Neural cell (in vitro differentiated cells): Measurements from ENCODE around the gene PTPRF. TPM values are rescaled to one million over a fixed set of nuclear protein-coding genes. Genes with fewer than 3 reads are reported as not detected.

ENCODE experiments used
- H2AFZ ChIP-seq: fragments of 200-600, 300-800 bp; sonication (generic), shearing (Covaris generic); 2 replicates; pipeline ENCODE4 v1.6.0; 2014; ENCODE audit warnings: low read depth, mild to moderate bottlenecking, antibody characterized with exemption, low read length, moderate library complexity
- H3F3A ChIP-seq: fragments of 200-600 bp; shearing (Covaris generic); 2 replicates; pipeline ENCODE4 v1.6.1; 2016; ENCODE audit warnings: mild to moderate bottlenecking, moderate library complexity, mixed read lengths, antibody characterized with exemption, low read length; ENCODE audit not compliant: insufficient read depth, poor library complexity, severe bottlenecking
- H3K27ac ChIP-seq: fragments of 200-600, 300-800 bp; sonication (generic), shearing (Covaris generic); 2 replicates; pipeline ENCODE4 v1.5.1; 2014; ENCODE audit warnings: mild to moderate bottlenecking, low read length, moderate library complexity
- H3K27me3 ChIP-seq: fragments of 300-800, 200-600 bp; sonication (generic), shearing (Covaris generic); 2 replicates; pipeline ENCODE4 v1.6.0; 2014; ENCODE audit warnings: mild to moderate bottlenecking, low read depth, low read length, moderate library complexity; ENCODE audit not compliant: insufficient read depth
- H3K36me3 ChIP-seq: fragments of 300-800, 200-600 bp; sonication (generic), shearing (Covaris generic); 2 replicates; pipeline ENCODE4 v1.5.1; 2014; ENCODE audit warnings: mild to moderate bottlenecking, antibody characterized with exemption, low read length, moderate library complexity; ENCODE audit not compliant: insufficient read depth
- H3K4me2 ChIP-seq: fragments of 300-800, 200-600 bp; sonication (generic), shearing (Covaris generic); 2 replicates; pipeline ENCODE4 v1.6.0; 2014; ENCODE audit warnings: mild to moderate bottlenecking, low read length
- H3K4me3 ChIP-seq: fragments of 300-800, 200-600 bp; sonication (generic), shearing (Covaris generic); 2 replicates; pipeline ENCODE4 v1.5.1; 2014; ENCODE audit warnings: mild to moderate bottlenecking, low read length, moderate library complexity
- H3K79me2 ChIP-seq: fragments of 200-600 bp; shearing (Covaris generic); replicated peaks from 2 replicates; pipeline ENCODE4 v1.6.0; 2014; ENCODE audit warnings: mild to moderate bottlenecking, low read length, moderate library complexity; ENCODE audit not compliant: insufficient read depth
- H3K9ac ChIP-seq: fragments of 300-800, 200-600 bp; sonication (generic), shearing (Covaris generic); 2 replicates; pipeline ENCODE4 v1.6.1; 2016; ENCODE audit warnings: mild to moderate bottlenecking, low read length, mixed read lengths
- H3K9me2 ChIP-seq: fragments of 200-600 bp; shearing (Covaris generic); 2 replicates; pipeline ENCODE4 v1.6.1; 2016; ENCODE audit warnings: mild to moderate bottlenecking, low read length, mixed read lengths; ENCODE audit not compliant: insufficient read depth
- H3K9me3 ChIP-seq: fragments of 200-600, 300-800 bp; sonication (generic), shearing (Covaris generic); 2 replicates; pipeline ENCODE4 v1.6.1; 2016; ENCODE audit warnings: mild to moderate bottlenecking, mixed run types, low read length, moderate library complexity, mixed read lengths
- H4K20me1 ChIP-seq: fragments of 200-600 bp; shearing (Covaris generic); 2 replicates; pipeline ENCODE4 v1.6.1; 2016; ENCODE audit warnings: mild to moderate bottlenecking, mixed run types; ENCODE audit not compliant: insufficient read depth
- CTCF ChIP-seq: fragments of 450-650 bp; IDR thresholded peaks from 2 replicates; pipeline ENCODE4 v1.5.1; 2014; ENCODE audit warnings: antibody characterized with exemption, mild to moderate bottlenecking, moderate library complexity; ENCODE audit not compliant: poor library complexity, severe bottlenecking
- EP300 ChIP-seq: fragments of 450-650 bp; conservative IDR thresholded peaks from 2 replicates; pipeline ENCODE4 v1.6.1; 2014; ENCODE audit warnings: antibody characterized with exemption, mild to moderate bottlenecking, moderate library complexity; ENCODE audit not compliant: poor library complexity, severe bottlenecking
- EZH2 ChIP-seq: fragments of 200-600, 300-800 bp; shearing (Covaris generic), sonication (generic); IDR thresholded peaks from 2 replicates; pipeline ENCODE4 v1.6.1; 2014; ENCODE audit warnings: antibody characterized with exemption, low read length, borderline replicate concordance, mild to moderate bottlenecking; ENCODE audit not compliant: insufficient read depth, poor library complexity, severe bottlenecking
- MXI1 ChIP-seq: fragments of 450-650 bp; conservative IDR thresholded peaks from 2 replicates; pipeline ENCODE4 v1.6.1; 2014; ENCODE audit warnings: antibody characterized with exemption, mild to moderate bottlenecking; ENCODE audit not compliant: poor library complexity, severe bottlenecking
- POLR2AphosphoS5 ChIP-seq: IDR thresholded peaks from 2 replicates; pipeline ENCODE4 v1.6.1; 2012
- RAD21 ChIP-seq: fragments of 450-650 bp; conservative IDR thresholded peaks from 2 replicates; pipeline ENCODE4 v1.6.1; 2014; ENCODE audit warnings: antibody characterized with exemption, mild to moderate bottlenecking, moderate library complexity
- SMC3 ChIP-seq: fragments of 450-650 bp; conservative IDR thresholded peaks from 2 replicates; pipeline ENCODE4 v1.6.1; 2014; ENCODE audit warnings: antibody characterized with exemption, mild to moderate bottlenecking, moderate library complexity; ENCODE audit not compliant: poor library complexity
- TAF1 ChIP-seq: IDR thresholded peaks from 2 replicates; pipeline ENCODE4 v1.6.1; 2012; ENCODE audit warnings: low read depth
- polyA plus RNA-seq: library from polyadenylated mRNA; depleted of rRNA; stranded (reverse); fragments of >200 nt; gene quantifications from 2 replicates; pipeline ENCODE4 v1.2.3, GENCODE V29; 2014
- TF ChIP-seq, protein P1 (sequence below): IDR thresholded peaks from 2 replicates; pipeline ENCODE4 v1.6.1; 2012; ENCODE audit warnings: borderline replicate concordance

The PTPRF gene
- polyA plus RNA-seq, 1 donor from 2014 or later: 66.6 TPM

GRCh38 chr1:43534256-43534655, 3.6 kb downstream of the PTPRF start:
- H3K27ac ChIP-seq: no peak overlapping the region
- H3K4me2 ChIP-seq: no peak overlapping the region
- TF ChIP-seq EZH2: no peak
- no peak for TF ChIP-seq SMC3
- TF ChIP-seq POLR2AphosphoS5: no peak
- TF ChIP-seq TAF1: no peak
- no peak for TF ChIP-seq EP300
- no peak for TF ChIP-seq RAD21
- TF ChIP-seq CTCF: no peak
- TF ChIP-seq, protein P1, sequence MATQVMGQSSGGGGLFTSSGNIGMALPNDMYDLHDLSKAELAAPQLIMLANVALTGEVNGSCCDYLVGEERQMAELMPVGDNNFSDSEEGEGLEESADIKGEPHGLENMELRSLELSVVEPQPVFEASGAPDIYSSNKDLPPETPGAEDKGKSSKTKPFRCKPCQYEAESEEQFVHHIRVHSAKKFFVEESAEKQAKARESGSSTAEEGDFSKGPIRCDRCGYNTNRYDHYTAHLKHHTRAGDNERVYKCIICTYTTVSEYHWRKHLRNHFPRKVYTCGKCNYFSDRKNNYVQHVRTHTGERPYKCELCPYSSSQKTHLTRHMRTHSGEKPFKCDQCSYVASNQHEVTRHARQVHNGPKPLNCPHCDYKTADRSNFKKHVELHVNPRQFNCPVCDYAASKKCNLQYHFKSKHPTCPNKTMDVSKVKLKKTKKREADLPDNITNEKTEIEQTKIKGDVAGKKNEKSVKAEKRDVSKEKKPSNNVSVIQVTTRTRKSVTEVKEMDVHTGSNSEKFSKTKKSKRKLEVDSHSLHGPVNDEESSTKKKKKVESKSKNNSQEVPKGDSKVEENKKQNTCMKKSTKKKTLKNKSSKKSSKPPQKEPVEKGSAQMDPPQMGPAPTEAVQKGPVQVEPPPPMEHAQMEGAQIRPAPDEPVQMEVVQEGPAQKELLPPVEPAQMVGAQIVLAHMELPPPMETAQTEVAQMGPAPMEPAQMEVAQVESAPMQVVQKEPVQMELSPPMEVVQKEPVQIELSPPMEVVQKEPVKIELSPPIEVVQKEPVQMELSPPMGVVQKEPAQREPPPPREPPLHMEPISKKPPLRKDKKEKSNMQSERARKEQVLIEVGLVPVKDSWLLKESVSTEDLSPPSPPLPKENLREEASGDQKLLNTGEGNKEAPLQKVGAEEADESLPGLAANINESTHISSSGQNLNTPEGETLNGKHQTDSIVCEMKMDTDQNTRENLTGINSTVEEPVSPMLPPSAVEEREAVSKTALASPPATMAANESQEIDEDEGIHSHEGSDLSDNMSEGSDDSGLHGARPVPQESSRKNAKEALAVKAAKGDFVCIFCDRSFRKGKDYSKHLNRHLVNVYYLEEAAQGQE: no peak
- no peak for TF ChIP-seq MXI1
- H3K27me3 ChIP-seq: no peaks in the 10 kb centered on the region
- H3K9me2 ChIP-seq: no peaks in the 10 kb centered on the region
- H3K4me3 ChIP-seq: no peak overlapping the region
- H3F3A ChIP-seq: no peaks in the 10 kb centered on the region
- H3K9me3 ChIP-seq: no peaks in the 10 kb centered on the region
- no peak overlapping the region for H2AFZ ChIP-seq
- H3K79me2 ChIP-seq: peaks cover 37% of the 10 kb centered on the region
- H3K9ac ChIP-seq: no peak overlapping the region
- H4K20me1 ChIP-seq: peaks cover 14% of the 10 kb centered on the region
- H3K36me3 ChIP-seq: peaks cover 6% of the 10 kb centered on the region

- Histone ChIP-seq H3K27ac (no peak overlapping the region), H3K4me3 (no peak overlapping the region), H3K9me2 (no peaks in the 10 kb centered on the region), H3F3A (no peaks in the 10 kb centered on the region), H4K20me1 (peaks cover 14% of the 10 kb centered on the region), H2AFZ (no peak overlapping the region), H3K79me2 (peaks cover 29% of the 10 kb centered on the region), H3K4me2 (no peak overlapping the region), H3K27me3 (no peaks in the 10 kb centered on the region), H3K9me3 (no peaks in the 10 kb centered on the region), H3K9ac (no peak overlapping the region), H3K36me3 (peaks cover 7% of the 10 kb centered on the region)
- TF ChIP-seq SMC3: no peak
- no peak for TF ChIP-seq RAD21
- TF ChIP-seq EP300: no peak
- no peak for TF ChIP-seq CTCF
- no peak for TF ChIP-seq POLR2AphosphoS5
- no peak for TF ChIP-seq TAF1
- TF ChIP-seq MXI1: no peak
- no peak for TF ChIP-seq EZH2
- TF ChIP-seq, protein P1: no peak
These were observed 5.6 kb downstream of the PTPRF start for GRCh38 chr1:43536196-43536863.
